Neuronal stem cell (in vitro differentiated cells): Measurements from ENCODE around the gene ING4.
A peak's percentile ranks its signal among the peaks of the same experiment; 100 is the strongest.

ENCODE experiments used
- DNase-seq: peaks from one replicate; pipeline ENCODE4 v3.0.0-alpha.2; 2013; ENCODE audit warnings: low spot score
- H2AFZ ChIP-seq: one replicate; pipeline ENCODE4 v1.6.1; 2013; ENCODE audit warnings: mild to moderate bottlenecking, low read length, inconsistent platforms
- H2AK5ac ChIP-seq: 2 replicates; pipeline ENCODE4 v1.6.1; 2013; ENCODE audit warnings: low read depth, mild to moderate bottlenecking, inconsistent platforms, low read length, moderate library complexity, mixed read lengths
- H2BK120ac ChIP-seq: 2 replicates; pipeline ENCODE4 v1.6.1; 2013; ENCODE audit warnings: low read depth, mild to moderate bottlenecking, inconsistent platforms, low read length, moderate library complexity, mixed read lengths
- H2BK12ac ChIP-seq: one replicate; pipeline ENCODE4 v1.6.1; 2013; ENCODE audit warnings: low read length, inconsistent platforms
- H2BK15ac ChIP-seq: 2 replicates; pipeline ENCODE4 v1.6.1; 2013; ENCODE audit warnings: mild to moderate bottlenecking, low read length, inconsistent platforms, mixed read lengths
- H2BK5ac ChIP-seq: one replicate; pipeline ENCODE4 v1.6.1; 2013; ENCODE audit warnings: inconsistent platforms, mild to moderate bottlenecking, low read length, moderate library complexity
- H3K14ac ChIP-seq: one replicate; pipeline ENCODE4 v1.6.1; 2013; ENCODE audit warnings: low read length, inconsistent platforms
- H3K18ac ChIP-seq: 2 replicates; pipeline ENCODE4 v1.6.1; 2013; ENCODE audit warnings: low read length, inconsistent platforms
- H3K23ac ChIP-seq: 2 replicates; pipeline ENCODE4 v1.6.1; 2013; ENCODE audit warnings: low read depth, mild to moderate bottlenecking, mixed read lengths, low read length, inconsistent platforms; ENCODE audit not compliant: poor library complexity
- H3K27ac ChIP-seq: replicated peaks from 3 replicates; pipeline ENCODE4 v1.5.1; 2013; ENCODE audit warnings: low read length, inconsistent platforms
- H3K27me3 ChIP-seq, 3 experiments: 2 replicates each; pipeline ENCODE4 v1.6.1; 2013; ENCODE audit warnings: low read length in 3 of 3, mild to moderate bottlenecking in 2 of 3, inconsistent platforms in 1 of 3, low read depth in 1 of 3, mixed read lengths in 1 of 3, moderate library complexity in 1 of 3; ENCODE audit not compliant: control insufficient read depth in 3 of 3, insufficient read depth in 3 of 3
- H3K36me3 ChIP-seq, 2 donors: replicated peaks in 1 of 2; 2 replicates each; pipeline ENCODE4 v1.6.1; 2013; ENCODE audit warnings: low read length in 2 of 2; ENCODE audit not compliant: control insufficient read depth in 2 of 2, insufficient read depth in 2 of 2
- H3K4ac ChIP-seq: 2 replicates; pipeline ENCODE4 v1.6.1; 2013; ENCODE audit warnings: inconsistent platforms, mild to moderate bottlenecking, low read length, moderate library complexity
- H3K4me1 ChIP-seq, 2 donors: 1 replicate in 1 of 2; 2 replicates in 1 of 2; pipeline ENCODE4 v1.6.1; 2013; ENCODE audit warnings: low read length in 2 of 2, low read depth in 1 of 2; ENCODE audit not compliant: control insufficient read depth in 2 of 2, insufficient read depth in 1 of 2
- H3K4me2 ChIP-seq: one replicate; pipeline ENCODE4 v1.6.1; 2013; ENCODE audit warnings: mild to moderate bottlenecking, low read length, inconsistent platforms; ENCODE audit not compliant: insufficient read depth, poor library complexity, severe bottlenecking
- H3K4me3 ChIP-seq, 2 donors: 2 replicates each; pipeline ENCODE4 v1.5.1; 2013; ENCODE audit warnings: low read length in 2 of 2, mild to moderate bottlenecking in 2 of 2, inconsistent platforms in 1 of 2, moderate library complexity in 1 of 2
- H3K79me1 ChIP-seq: one replicate; pipeline ENCODE4 v1.6.1; 2013; ENCODE audit warnings: low read depth, mild to moderate bottlenecking, inconsistent platforms, low read length, moderate library complexity
- H3K9ac ChIP-seq: one replicate; pipeline ENCODE4 v1.6.1; 2013; ENCODE audit warnings: mild to moderate bottlenecking, low read depth, low read length, inconsistent platforms; ENCODE audit not compliant: poor library complexity
- H3K9me3 ChIP-seq, 2 donors: replicated peaks in 1 of 2; 2 replicates each; pipeline versions ENCODE3 to v1.6.1; 2013; ENCODE audit warnings: low read length in 2 of 2, mild to moderate bottlenecking in 2 of 2, inconsistent platforms in 1 of 2, low read depth in 1 of 2, mixed read lengths in 1 of 2, moderate library complexity in 1 of 2; ENCODE audit not compliant: control insufficient read depth in 2 of 2, insufficient read depth in 1 of 2
- H4K8ac ChIP-seq: one replicate; pipeline ENCODE4 v1.6.1; 2013; ENCODE audit warnings: low read depth, mild to moderate bottlenecking, inconsistent platforms, low read length, moderate library complexity
- H4K91ac ChIP-seq: one replicate; pipeline ENCODE4 v1.6.1; 2013; ENCODE audit warnings: low read length, low read depth, mild to moderate bottlenecking, inconsistent platforms; ENCODE audit not compliant: poor library complexity
- WGBS, 2 donors: extraction: QIAGEN DNeasy Blood & Tissue Kit; methylation state at CpG; one replicate each; pipeline ENCODE4 v1.1.7; 2013; ENCODE audit warnings: missing lambda C conversion rate in 2 of 2, mixed read lengths in 1 of 2; ENCODE audit not compliant: insufficient read length in 2 of 2, insufficient replicate concordance in 1 of 2; ENCODE audit errors: extremely low coverage in 2 of 2; 5-methylcytosine and 5-hydroxymethylcytosine counted together

The ING4 gene

DNA sequence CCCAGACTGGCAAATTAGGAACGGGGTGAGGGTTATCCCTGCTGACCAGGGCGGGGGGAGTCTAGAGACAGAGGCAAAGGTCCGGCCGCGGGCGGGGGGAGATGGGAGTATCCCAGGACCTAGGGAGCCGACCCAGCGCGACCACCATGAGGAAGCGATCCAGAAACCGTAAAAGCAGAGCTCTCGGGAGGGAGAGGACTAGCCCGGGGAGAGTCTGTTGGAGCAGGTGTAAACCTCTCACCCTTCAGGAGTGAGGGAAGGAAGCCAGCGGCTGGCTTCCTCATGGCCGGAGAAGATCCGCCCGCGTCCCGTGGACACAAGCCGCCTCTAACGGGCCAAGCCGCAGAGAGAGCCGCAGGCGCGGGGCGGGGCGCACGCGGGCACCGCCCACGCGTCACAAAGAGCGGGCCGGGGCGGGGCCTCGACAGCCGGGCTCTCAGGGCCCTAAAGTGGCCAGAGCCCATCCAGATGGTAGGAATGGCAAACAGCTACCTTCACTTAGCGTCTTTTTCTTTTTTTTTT is 15.8 kb downstream of the ING4 start, which contains the start of gene ACRBP:
Gene ACRBP (minus strand): TSS at position 350 of the 522 bp plus-strand sequence. CDS start 66 bp downstream, at position 284.
- Histone ChIP-seq H3K27me3 (no peaks in the 10 kb centered on the region), H3K27ac (no peak within 1 kb of the TSS), H2AFZ (no peak within 1 kb of the TSS), H3K36me3 (peaks cover 17 to 47% of the 10 kb centered on the region in 2 donors), H3K9ac (peak within 1 kb of the TSS; percentile 83), H4K91ac (no peak within 1 kb of the TSS), H3K79me1 (no peaks in the 10 kb centered on the region), H3K18ac (peak within 1 kb of the TSS; percentile 84), H3K23ac (peak within 1 kb of the TSS; percentile 22), H4K8ac (no peak within 1 kb of the TSS), H3K4ac (no peak within 1 kb of the TSS), H3K4me3 (peak within 1 kb of the TSS in 1 of 2 donors; percentile 68), H2BK12ac (no peak within 1 kb of the TSS), H2AK5ac (peak within 1 kb of the TSS; percentile 47), H3K9me3 (peaks cover 4 to 39% of the 10 kb centered on the region in 2 donors), H2BK120ac (no peak within 1 kb of the TSS), H2BK5ac (no peak within 1 kb of the TSS), H3K14ac (no peak within 1 kb of the TSS), H3K4me1 (no peaks in the 10 kb centered on the region), H2BK15ac (no peak within 1 kb of the TSS), H3K4me2 (peak within 1 kb of the TSS; percentile 36)
- DNase-seq = peak; percentile 50
- no CpG with 5 or more reads among the region's 38 CpGs for WGBS, 2 donors

DNA sequence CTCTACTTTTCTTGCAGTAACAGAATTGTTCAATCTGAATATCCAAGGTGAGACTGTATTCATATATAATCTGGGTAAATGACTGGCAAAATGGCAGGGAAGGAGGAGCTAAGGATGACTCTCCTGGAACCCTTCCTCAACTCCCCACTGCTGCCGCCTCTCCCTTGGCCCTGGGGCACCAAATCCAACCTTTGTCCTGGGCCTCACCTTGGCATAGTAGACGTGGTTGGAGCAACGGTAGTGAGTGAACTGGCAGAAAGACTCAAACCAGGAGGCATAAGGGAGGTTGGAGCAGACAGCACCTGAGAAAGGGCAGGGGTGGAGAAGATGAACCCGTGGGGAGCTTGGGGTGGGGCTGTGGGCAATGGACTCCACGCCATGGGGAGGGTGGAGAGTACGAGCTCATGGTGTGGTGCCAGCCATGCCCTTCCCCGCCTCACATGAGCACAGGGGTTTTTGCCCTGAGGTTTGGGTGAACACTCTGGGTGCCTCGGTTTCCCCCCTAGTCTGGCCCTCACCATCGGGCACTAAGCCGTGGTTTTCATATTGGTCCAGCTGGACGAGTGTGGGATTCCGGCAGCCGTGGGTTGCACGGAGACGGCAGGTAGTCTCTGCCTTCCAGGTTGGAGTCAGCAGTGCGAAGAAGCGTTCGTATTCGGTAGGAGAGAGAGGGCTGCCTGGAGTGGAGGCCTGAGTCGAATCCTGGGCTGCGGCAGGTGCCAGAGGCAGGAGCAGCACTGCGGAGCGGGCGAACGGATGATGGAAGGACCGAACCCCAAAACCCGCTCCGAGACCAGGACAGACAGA is 16.4 kb downstream of the ING4 start:
- no peak overlapping the region for H2BK12ac ChIP-seq
- H2AK5ac ChIP-seq = peak overlapping the region; percentile 47
- no peaks in the 10 kb centered on the region for H3K27me3 ChIP-seq
- peaks cover 14 to 40% of the 10 kb centered on the region in 2 donors for H3K36me3 ChIP-seq
- DNase-seq = no peak
- H3K4me3 ChIP-seq = peak overlapping the region in 1 of 2 donors; percentile 68
- H3K18ac ChIP-seq = peak overlapping the region; percentile 52
- H4K91ac ChIP-seq = no peak overlapping the region
- H4K8ac ChIP-seq = no peak overlapping the region
- no peak overlapping the region for H2BK15ac ChIP-seq
- H3K23ac ChIP-seq = peak overlapping the region; percentile 22
- peaks cover 4 to 39% of the 10 kb centered on the region in 2 donors for H3K9me3 ChIP-seq
- H2BK5ac ChIP-seq = no peak overlapping the region
- no peak overlapping the region for H3K4ac ChIP-seq
- H3K79me1 ChIP-seq = no peaks in the 10 kb centered on the region
- H3K4me1 ChIP-seq = no peaks in the 10 kb centered on the region
- no peak overlapping the region for H2BK120ac ChIP-seq
- no CpG with 5 or more reads among the region's 28 CpGs for WGBS, 2 donors
- no peak overlapping the region for H3K27ac ChIP-seq
- no peak overlapping the region for H3K14ac ChIP-seq
- no peak overlapping the region for H2AFZ ChIP-seq
- peak overlapping the region; percentile 83 for H3K9ac ChIP-seq
- H3K4me2 ChIP-seq = peak overlapping the region; percentile 36

DNA sequence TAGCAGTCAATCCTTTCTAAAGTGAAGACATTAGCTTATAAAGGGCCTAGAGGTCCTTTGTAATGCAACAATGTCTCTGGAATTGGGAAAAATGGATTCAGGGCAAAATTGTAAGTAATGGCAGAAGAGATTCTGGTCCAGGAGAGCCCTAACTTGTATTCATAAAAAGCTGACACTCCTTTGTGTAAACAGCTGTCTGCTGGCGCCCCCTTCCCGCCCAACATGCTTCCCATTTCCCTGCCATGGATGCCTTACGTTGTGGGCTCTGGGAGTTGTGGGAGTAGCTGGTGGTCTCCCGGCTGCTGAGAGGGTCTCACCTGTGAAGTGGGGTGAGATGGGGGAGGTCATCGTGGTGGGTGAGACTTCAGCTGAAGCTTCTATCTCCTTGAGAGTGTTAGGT is 18.0 kb downstream of the ING4 start:
- H3K4ac ChIP-seq = no peak overlapping the region
- no peaks in the 10 kb centered on the region for H3K79me1 ChIP-seq
- H3K27me3 ChIP-seq = no peaks in the 10 kb centered on the region
- DNase-seq = no peak
- H3K9ac ChIP-seq = no peak overlapping the region
- no peak overlapping the region for H2BK15ac ChIP-seq
- H3K14ac ChIP-seq = no peak overlapping the region
- peak overlapping the region; percentile 51 for H2AFZ ChIP-seq
- no peak overlapping the region for H4K91ac ChIP-seq
- H3K23ac ChIP-seq = no peak overlapping the region
- no peak overlapping the region for H3K4me2 ChIP-seq
- H2BK120ac ChIP-seq = no peak overlapping the region
- H3K36me3 ChIP-seq = peaks cover 2 to 25% of the 10 kb centered on the region in 2 donors
- H2AK5ac ChIP-seq = no peak overlapping the region
- WGBS, 2 donors = no CpG with 5 or more reads among the region's 5 CpGs
- no peak overlapping the region for H3K4me3 ChIP-seq
- H3K4me1 ChIP-seq = no peaks in the 10 kb centered on the region
- H2BK5ac ChIP-seq = no peak overlapping the region
- no peak overlapping the region for H4K8ac ChIP-seq
- H2BK12ac ChIP-seq = no peak overlapping the region
- H3K9me3 ChIP-seq = peaks cover 4 to 39% of the 10 kb centered on the region in 2 donors
- H3K18ac ChIP-seq = no peak overlapping the region
- no peak overlapping the region for H3K27ac ChIP-seq

DNA sequence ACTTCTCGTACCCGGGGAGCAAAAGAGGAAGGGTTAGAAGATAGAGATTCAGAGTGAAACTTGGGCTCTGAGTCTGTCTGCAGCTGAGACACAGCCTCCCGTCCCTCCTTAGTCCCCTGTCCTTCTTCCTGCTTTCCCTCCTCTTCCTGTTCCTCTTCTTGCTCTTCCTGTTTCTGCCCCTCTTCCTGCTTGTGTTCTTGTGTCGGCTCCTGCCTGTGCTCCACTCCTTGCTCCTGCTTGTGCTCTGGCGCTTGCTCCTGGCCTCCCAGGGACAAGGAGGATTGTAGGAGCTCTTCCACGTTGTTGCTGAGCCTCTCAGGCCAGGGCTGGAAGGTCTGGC is 18.7 kb downstream of the ING4 start:
- Histone ChIP-seq H2BK120ac (no peak overlapping the region), H3K4ac (no peak overlapping the region), H3K27me3 (no peaks in the 10 kb centered on the region), H3K9ac (no peak overlapping the region), H3K4me3 (no peak overlapping the region), H3K27ac (no peak overlapping the region), H2BK12ac (no peak overlapping the region), H3K4me1 (no peaks in the 10 kb centered on the region), H2AK5ac (no peak overlapping the region), H3K36me3 (peaks cover 2 to 23% of the 10 kb centered on the region in 2 donors), H3K9me3 (peaks cover 4 to 39% of the 10 kb centered on the region in 2 donors), H3K23ac (no peak overlapping the region), H4K91ac (no peak overlapping the region), H3K14ac (no peak overlapping the region), H3K18ac (no peak overlapping the region), H2BK15ac (no peak overlapping the region), H4K8ac (no peak overlapping the region), H2BK5ac (no peak overlapping the region), H2AFZ (peak overlapping the region; percentile 51), H3K79me1 (no peaks in the 10 kb centered on the region), H3K4me2 (no peak overlapping the region)
- WGBS, 2 donors = no CpG with 5 or more reads among the region's 6 CpGs
- DNase-seq = no peak
